ENCODE results near the gene KHNYN.

GRCh38 chr14:24409956-24410355, 19.8 kb upstream of the KHNYN start:
- TF ChIP-seq POLR2AphosphoS5 (IDR thresholded peaks at IDR 0.05; ENCODE audit: low read depth, low read length) = no peak
- TF ChIP-seq SPI1 (IDR thresholded peaks at IDR 0.05; ENCODE audit: low read depth, low read length) = no peak
- TF ChIP-seq POLR2A (IDR thresholded peaks at IDR 0.05; ENCODE audit: low read depth, low read length) = no peak
- no peak for TF ChIP-seq TAF1 (IDR thresholded peaks at IDR 0.05; ENCODE audit: low read depth, low read length)
- no peak for TF ChIP-seq PAX5 (IDR thresholded peaks at IDR 0.05; ENCODE audit: insufficient read depth, low read length, severe bottlenecking)
- TF ChIP-seq POU2F2 (IDR thresholded peaks at IDR 0.05; ENCODE audit: low read depth, low read length) = no peak
